Type B pancreatic cell (in vitro differentiated cells): Measurements from ENCODE around the gene FEV. TPM values are rescaled to one million over a fixed set of nuclear protein-coding genes. Genes with fewer than 3 reads are reported as not detected.

Experiments
- DNase-seq: peaks from one replicate; pipeline ENCODE4 v3.0.0; 2021; ENCODE audit warnings: mixed read lengths; ENCODE audit not compliant: unreplicated experiment; ENCODE audit errors: extremely low spot score
- H3K27ac Mint-ChIP-seq: 2 replicates; pipeline ENCODE4 v1.8.0; 2021; ENCODE audit warnings: mild to moderate bottlenecking, mixed read lengths
- H3K27me3 Mint-ChIP-seq: 2 replicates; pipeline ENCODE4 v1.8.0; 2021; ENCODE audit warnings: mixed read lengths
- H3K36me3 Mint-ChIP-seq: 2 replicates; pipeline ENCODE4 v1.8.0; 2021; ENCODE audit warnings: mixed read lengths
- H3K4me1 Mint-ChIP-seq: one replicate; pipeline ENCODE4 v1.8.0; 2021; ENCODE audit warnings: mixed read lengths; ENCODE audit not compliant: unreplicated experiment
- H3K4me3 Mint-ChIP-seq: 2 replicates; pipeline ENCODE4 v1.8.0; 2021; ENCODE audit warnings: mild to moderate bottlenecking, mixed read lengths
- H3K9me3 Mint-ChIP-seq: 2 replicates; pipeline ENCODE4 v1.8.0; 2021; ENCODE audit warnings: mixed read lengths
- total RNA-seq: library from RNA; stranded (reverse); gene quantifications from 2 replicates; pipeline ENCODE4 v1.2.1, GENCODE V29; 2021; ENCODE audit warnings: low replicate concordance
- TF ChIP-seq, protein P1 (sequence below): fragments of 200-600 bp; sonication (generic); conservative IDR thresholded peaks from 2 replicates; pipeline ENCODE4 v1.5.0; 2021; ENCODE audit warnings: antibody characterized with exemption, mild to moderate bottlenecking

FEV gene
- total RNA-seq, 1 donor from 2014 or later: 12.5 TPM

DNA sequence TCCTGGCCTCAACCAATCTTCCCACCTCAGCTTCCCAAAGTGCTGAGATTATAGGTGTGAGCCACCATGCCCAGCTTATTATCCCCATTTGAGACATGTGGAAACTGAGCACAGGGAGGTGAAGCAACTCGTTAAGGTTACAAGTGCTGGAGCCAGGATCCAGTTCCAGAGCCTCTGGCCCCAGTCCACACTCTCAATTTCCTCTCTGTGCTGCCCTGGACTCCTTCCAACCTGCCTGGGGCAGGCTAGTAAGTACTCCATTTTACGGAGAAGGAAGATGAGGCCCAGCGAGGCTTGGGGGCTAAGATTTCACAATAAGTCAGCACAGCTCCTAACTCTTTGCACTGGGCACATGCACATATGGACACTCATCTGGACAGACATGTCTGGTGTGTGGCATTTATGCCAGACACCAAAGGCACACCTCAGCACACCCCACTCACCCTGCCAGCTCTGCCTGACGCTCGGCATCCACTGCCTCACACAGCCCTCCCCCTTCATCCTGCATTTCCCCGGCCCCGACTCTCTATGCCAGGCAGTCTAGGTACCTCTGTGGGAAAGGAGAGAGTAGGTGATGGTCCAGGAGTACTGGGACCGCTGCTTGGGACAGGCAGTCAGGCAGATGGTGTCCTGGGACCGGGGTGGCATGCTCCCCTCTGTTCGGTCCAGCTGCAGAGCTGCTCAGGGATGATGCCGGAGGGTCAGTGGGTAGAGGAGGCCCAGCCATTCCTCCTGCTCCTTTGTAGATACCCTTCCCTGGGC lies 35.8 kb upstream of the FEV start:
- Mint-ChIP-seq H3K27ac (no peak overlapping the region), H3K9me3 (no peaks in the 10 kb centered on the region), H3K4me3 (no peak overlapping the region), H3K36me3 (no peaks in the 10 kb centered on the region), H3K27me3 (peaks cover 48% of the 10 kb centered on the region), H3K4me1 (no peaks in the 10 kb centered on the region)
- TF ChIP-seq, protein P1, sequence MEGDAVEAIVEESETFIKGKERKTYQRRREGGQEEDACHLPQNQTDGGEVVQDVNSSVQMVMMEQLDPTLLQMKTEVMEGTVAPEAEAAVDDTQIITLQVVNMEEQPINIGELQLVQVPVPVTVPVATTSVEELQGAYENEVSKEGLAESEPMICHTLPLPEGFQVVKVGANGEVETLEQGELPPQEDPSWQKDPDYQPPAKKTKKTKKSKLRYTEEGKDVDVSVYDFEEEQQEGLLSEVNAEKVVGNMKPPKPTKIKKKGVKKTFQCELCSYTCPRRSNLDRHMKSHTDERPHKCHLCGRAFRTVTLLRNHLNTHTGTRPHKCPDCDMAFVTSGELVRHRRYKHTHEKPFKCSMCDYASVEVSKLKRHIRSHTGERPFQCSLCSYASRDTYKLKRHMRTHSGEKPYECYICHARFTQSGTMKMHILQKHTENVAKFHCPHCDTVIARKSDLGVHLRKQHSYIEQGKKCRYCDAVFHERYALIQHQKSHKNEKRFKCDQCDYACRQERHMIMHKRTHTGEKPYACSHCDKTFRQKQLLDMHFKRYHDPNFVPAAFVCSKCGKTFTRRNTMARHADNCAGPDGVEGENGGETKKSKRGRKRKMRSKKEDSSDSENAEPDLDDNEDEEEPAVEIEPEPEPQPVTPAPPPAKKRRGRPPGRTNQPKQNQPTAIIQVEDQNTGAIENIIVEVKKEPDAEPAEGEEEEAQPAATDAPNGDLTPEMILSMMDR: no peak
- no peak for DNase-seq

- H3K27ac Mint-ChIP-seq: no peak overlapping the region
- H3K9me3 Mint-ChIP-seq: no peaks in the 10 kb centered on the region
- TF ChIP-seq, protein P1: no peak
- no peaks in the 10 kb centered on the region for H3K36me3 Mint-ChIP-seq
- no peak overlapping the region for H3K4me3 Mint-ChIP-seq
- no peak for DNase-seq
- H3K4me1 Mint-ChIP-seq: no peaks in the 10 kb centered on the region
- H3K27me3 Mint-ChIP-seq: peaks cover 51% of the 10 kb centered on the region
These were observed 34.5 kb upstream of the FEV start for GRCh38 chr2:219019436-219019835.

GRCh38 chr2:219018726-219019125 lies 33.7 kb upstream of the FEV start:
- Mint-ChIP-seq H3K9me3 (no peaks in the 10 kb centered on the region), H3K27ac (no peak overlapping the region), H3K4me3 (no peak overlapping the region), H3K27me3 (peaks cover 59% of the 10 kb centered on the region), H3K4me1 (no peaks in the 10 kb centered on the region), H3K36me3 (no peaks in the 10 kb centered on the region)
- DNase-seq: no peak
- TF ChIP-seq, protein P1: no peak

- H3K27ac Mint-ChIP-seq: no peak overlapping the region
- H3K27me3 Mint-ChIP-seq: peaks cover 63% of the 10 kb centered on the region
- H3K4me1 Mint-ChIP-seq: no peaks in the 10 kb centered on the region
- no peaks in the 10 kb centered on the region for H3K36me3 Mint-ChIP-seq
- no peaks in the 10 kb centered on the region for H3K9me3 Mint-ChIP-seq
- H3K4me3 Mint-ChIP-seq: no peak overlapping the region
- TF ChIP-seq, protein P1: no peak
- no peak for DNase-seq
These were observed 33.3 kb upstream of the FEV start for GRCh38 chr2:219018286-219018685.

DNA sequence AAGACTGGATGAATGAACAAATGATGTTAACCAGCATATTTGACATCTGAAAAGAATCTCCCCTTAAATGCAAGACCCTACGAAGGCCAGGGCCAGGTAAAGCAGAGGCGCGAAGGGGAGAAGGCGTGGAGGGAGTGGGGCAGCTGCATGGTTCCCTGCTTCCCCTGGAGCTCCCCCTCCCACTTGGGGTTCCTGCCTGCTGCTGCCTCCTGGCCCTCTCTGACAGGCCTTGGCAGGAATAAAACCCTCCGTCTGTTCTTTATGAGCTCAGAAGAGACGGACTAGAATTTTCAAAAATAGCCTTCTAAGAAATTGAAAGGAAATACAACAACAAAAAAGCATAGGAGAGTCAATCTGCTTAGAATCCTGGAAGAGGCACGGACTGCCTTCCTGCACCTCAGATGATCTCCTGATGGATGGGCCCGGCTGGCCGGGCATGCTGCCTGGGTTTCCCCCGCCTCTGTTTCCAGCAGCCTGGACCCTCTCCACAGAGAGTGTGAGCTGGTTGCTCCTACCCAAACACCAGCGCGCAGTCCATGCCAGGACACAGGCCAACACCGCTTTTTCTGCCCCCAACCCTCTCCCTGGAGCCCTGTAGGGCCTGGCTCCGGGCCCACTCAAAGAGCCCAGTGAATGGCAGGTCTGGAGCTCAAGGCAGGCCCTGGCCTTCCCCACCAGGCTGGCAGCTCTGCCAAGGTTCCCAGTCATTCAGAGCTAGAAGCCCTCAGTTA lies 32.4 kb upstream of the FEV start:
- no peak overlapping the region for H3K27ac Mint-ChIP-seq
- H3K4me3 Mint-ChIP-seq: no peak overlapping the region
- H3K4me1 Mint-ChIP-seq: no peaks in the 10 kb centered on the region
- DNase-seq: no peak
- TF ChIP-seq, protein P1: no peak
- H3K27me3 Mint-ChIP-seq: peaks cover 67% of the 10 kb centered on the region
- H3K9me3 Mint-ChIP-seq: no peaks in the 10 kb centered on the region
- H3K36me3 Mint-ChIP-seq: no peaks in the 10 kb centered on the region
